Vagina (tissue), 2 donors: ENCODE results near the gene CALCR.

ENCODE experiments used
- CTCF ChIP-seq, 3 experiments: fragments of 450-650 bp in 2 of 3; fragments of 200-600 bp in 1 of 3; sonication (generic) in 1 of 3; IDR thresholded peaks; one replicate each; pipeline ENCODE4 v1.5.1; 2017 to 2019; ENCODE audit warnings: antibody characterized with exemption in 3 of 3, mild to moderate bottlenecking in 2 of 3, moderate library complexity in 2 of 3
- POLR2A ChIP-seq, 2 donors: fragments of 450-650 bp; IDR thresholded peaks; one replicate each; pipeline ENCODE4 v1.6.1; 2017; ENCODE audit warnings: antibody characterized with exemption in 2 of 2, mild to moderate bottlenecking in 2 of 2, moderate library complexity in 2 of 2
- POLR2AphosphoS5 ChIP-seq, 2 donors: sonication (generic); formaldehyde crosslinking; IDR thresholded peaks; one replicate each; pipeline ENCODE4 v1.9.0; 2017; ENCODE audit warnings: antibody characterized with exemption in 2 of 2, mild to moderate bottlenecking in 2 of 2, low read depth in 1 of 2; ENCODE audit not compliant: insufficient read depth in 1 of 2

GRCh38 chr7:93378131-93378760 is 196.3 kb downstream of the CALCR start:
- TF ChIP-seq POLR2A (IDR thresholded peaks at IDR 0.05) (no peak), POLR2AphosphoS5 (IDR thresholded peaks at IDR 0.05; ENCODE audit: insufficient read depth in 1 of 2, low read depth in 1 of 2) (no peak), CTCF (IDR thresholded peaks at IDR 0.05) (no peak)
